HCT116 (cell line): ENCODE results near the gene RUNDC3A.

Experiments
- CEBPB ChIP-seq: IDR thresholded peaks from 2 replicates; pipeline ENCODE4 v1.6.1; 2012; ENCODE audit warnings: low read depth
- CTCF ChIP-seq, 3 experiments: fragments of 200-600 bp in 1 of 3; sonication (generic) in 1 of 3; IDR thresholded peaks in 2 of 3; conservative IDR thresholded peaks in 1 of 3; 2 replicates each; pipeline ENCODE4 v1.5.1; 2012 to 2017; ENCODE audit warnings: low read depth in 2 of 3, low read length in 2 of 3, antibody characterized with exemption in 1 of 3, borderline replicate concordance in 1 of 3, control low read depth in 1 of 3, mild to moderate bottlenecking in 1 of 3, mixed read lengths in 1 of 3, mixed run types in 1 of 3, moderate library complexity in 1 of 3; ENCODE audit not compliant: insufficient read depth in 1 of 3
- EZH2 ChIP-seq: fragments of 200-600 bp; sonication (generic); IDR thresholded peaks from 2 replicates; pipeline ENCODE4 v1.6.1; 2017; ENCODE audit warnings: antibody characterized with exemption, mixed run types
- EZH2phosphoT487 ChIP-seq: fragments of 200-600 bp; IDR thresholded peaks from 2 replicates; pipeline ENCODE4 v1.6.1; 2018; ENCODE audit warnings: antibody characterized with exemption, borderline replicate concordance
- JUND ChIP-seq: IDR thresholded peaks from 2 replicates; pipeline ENCODE4 v1.6.1; 2012
- MAX ChIP-seq: IDR thresholded peaks from 2 replicates; pipeline ENCODE4 v1.6.1; 2012
- POLR2AphosphoS5 ChIP-seq: IDR thresholded peaks from 2 replicates; pipeline ENCODE4 v1.6.1; 2011; ENCODE audit warnings: mild to moderate bottlenecking, low read depth, low read length, moderate library complexity
- RAD21 ChIP-seq: IDR thresholded peaks from 2 replicates; pipeline ENCODE4 v1.6.1; 2012; ENCODE audit warnings: low read depth, mild to moderate bottlenecking
- SRF ChIP-seq: IDR thresholded peaks from 2 replicates; pipeline ENCODE4 v1.6.1; 2012; ENCODE audit warnings: low read depth
- YY1 ChIP-seq: IDR thresholded peaks from 2 replicates; pipeline ENCODE4 v1.6.1; 2011; ENCODE audit warnings: low read length, low read depth, moderate library complexity, mild to moderate bottlenecking; ENCODE audit not compliant: insufficient replicate concordance; ENCODE audit errors: extremely low read depth

DNA sequence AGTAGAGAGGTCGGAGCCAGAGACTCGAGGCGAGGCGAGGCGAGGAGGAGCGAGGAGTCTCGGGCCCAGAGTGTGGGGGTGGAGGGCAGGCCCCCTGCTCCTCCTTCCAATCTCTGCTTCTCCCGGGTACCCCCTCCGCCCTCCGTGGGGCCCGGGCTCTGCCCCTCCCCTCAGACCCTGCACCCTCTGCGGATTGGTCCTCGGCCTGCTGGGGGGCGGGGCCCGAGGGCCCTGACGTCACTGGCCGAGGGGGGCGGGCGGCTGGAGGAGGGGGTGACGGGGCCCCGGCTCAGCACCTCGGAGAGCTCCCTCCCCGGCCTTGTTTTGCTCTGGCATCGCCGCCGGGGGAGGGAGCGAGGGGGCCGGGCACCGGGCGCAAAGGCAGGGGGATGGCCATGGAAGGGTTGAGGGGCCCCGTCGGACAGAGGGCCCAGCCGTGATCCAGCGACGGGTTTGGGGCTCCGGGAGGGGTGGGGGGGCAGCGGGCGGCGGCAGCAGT lies at the start of gene RUNDC3A:
- TF ChIP-seq MAX (no peak), EZH2phosphoT487 (no peak), RAD21 (no peak), CTCF (IDR thresholded peaks at IDR 0.05 in 2 of 3, conservative IDR thresholded peaks at IDR 0.05 in 1 of 3; ENCODE audit: borderline replicate concordance in 1 of 3, insufficient read depth in 1 of 3, low read depth in 2 of 3, low read length in 2 of 3) (no peak), SRF (no peak), CEBPB (no peak), POLR2AphosphoS5 (no peak), JUND (no peak), EZH2 (no peak), YY1 (no peak)
